Vagina (tissue), 2 donors: ENCODE results near the gene ABCG2. TPM values are rescaled to one million over a fixed set of nuclear protein-coding genes. Genes with fewer than 3 reads are reported as not detected.

Source experiments
- DNase-seq, 2 donors: peaks; one replicate each; pipeline ENCODE4 v3.0.0-alpha.2; 2017; ENCODE audit errors: extremely low spot score in 2 of 2
- H3K27ac ChIP-seq: fragments of 200-600 bp; sonication (generic); one replicate; pipeline ENCODE4 v1.5.1; 2019
- H3K27me3 ChIP-seq: fragments of 200-600 bp; sonication (generic); one replicate; pipeline ENCODE4 v1.5.1; 2019
- H3K36me3 ChIP-seq, 2 donors: fragments of 200-600 bp; sonication (generic); one replicate each; pipeline ENCODE4 v1.5.1; 2017 to 2019
- H3K4me1 ChIP-seq: fragments of 200-600 bp; sonication (generic); one replicate; pipeline ENCODE4 v1.5.1; 2019
- H3K4me3 ChIP-seq, 2 donors: fragments of 200-600 bp; sonication (generic); 1 replicate in 1 of 2; 2 replicates in 1 of 2; pipeline ENCODE4 v1.5.1; 2016 to 2019
- H3K9me3 ChIP-seq: fragments of 200-600 bp; sonication (generic); one replicate; pipeline ENCODE4 v1.5.1; 2019
- CTCF ChIP-seq, 3 experiments: fragments of 450-650 bp in 2 of 3; fragments of 200-600 bp in 1 of 3; sonication (generic) in 1 of 3; IDR thresholded peaks; one replicate each; pipeline ENCODE4 v1.5.1; 2017 to 2019; ENCODE audit warnings: antibody characterized with exemption in 3 of 3, mild to moderate bottlenecking in 2 of 3, moderate library complexity in 2 of 3
- POLR2A ChIP-seq, 2 donors: fragments of 450-650 bp; IDR thresholded peaks; one replicate each; pipeline ENCODE4 v1.6.1; 2017; ENCODE audit warnings: antibody characterized with exemption in 2 of 2, mild to moderate bottlenecking in 2 of 2, moderate library complexity in 2 of 2
- POLR2AphosphoS5 ChIP-seq, 2 donors: sonication (generic); formaldehyde crosslinking; IDR thresholded peaks; one replicate each; pipeline ENCODE4 v1.9.0; 2017; ENCODE audit warnings: antibody characterized with exemption in 2 of 2, mild to moderate bottlenecking in 2 of 2, low read depth in 1 of 2; ENCODE audit not compliant: insufficient read depth in 1 of 2
- intact Hi-C: fragments of 100-400 bp; cut with DNase I; formaldehyde crosslinking; loops from one replicate; pipeline ENCODE4 v1.15.1; 2023
- total RNA-seq: library from RNA; depleted of rRNA; stranded (reverse); fragments of >200 nt; gene quantifications from one replicate; pipeline ENCODE4 v1.2.3, GENCODE V29; 2016

The ABCG2 gene
- total RNA-seq, 1 donor from 2014 or later: 7.4 TPM

DNA sequence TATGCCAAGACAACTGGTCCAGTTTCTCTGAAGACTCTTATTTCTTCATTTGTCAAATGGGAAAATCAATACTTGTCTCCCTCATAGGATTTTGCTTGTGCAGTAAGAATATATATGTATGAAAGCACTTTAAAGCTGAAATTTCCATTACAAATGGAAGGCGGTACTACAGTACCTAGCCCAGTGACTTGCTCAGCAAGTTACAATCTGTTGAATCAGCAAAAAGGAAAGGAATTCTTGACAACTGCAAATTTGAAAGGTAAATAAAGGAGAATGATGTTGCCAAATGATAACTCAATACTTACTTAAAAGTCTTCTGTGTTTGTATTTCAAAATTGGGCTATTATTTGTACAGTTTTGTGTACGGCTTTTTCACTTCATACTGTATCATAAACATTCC, 79.9 kb downstream of the ABCG2 start:
- intact Hi-C loops: no loop called here
- peaks cover 4 to 33% of the 10 kb centered on the region in 2 donors for H3K36me3 ChIP-seq
- no peak for DNase-seq
- H3K4me1 ChIP-seq: no peaks in the 10 kb centered on the region
- H3K9me3 ChIP-seq: no peaks in the 10 kb centered on the region
- H3K27me3 ChIP-seq: no peaks in the 10 kb centered on the region
- no peak overlapping the region for H3K4me3 ChIP-seq
- TF ChIP-seq POLR2AphosphoS5 (IDR thresholded peaks at IDR 0.05; ENCODE audit: insufficient read depth in 1 of 2, low read depth in 1 of 2): no peak
- no peak for TF ChIP-seq POLR2A (IDR thresholded peaks at IDR 0.05)
- no peak overlapping the region for H3K27ac ChIP-seq

DNA sequence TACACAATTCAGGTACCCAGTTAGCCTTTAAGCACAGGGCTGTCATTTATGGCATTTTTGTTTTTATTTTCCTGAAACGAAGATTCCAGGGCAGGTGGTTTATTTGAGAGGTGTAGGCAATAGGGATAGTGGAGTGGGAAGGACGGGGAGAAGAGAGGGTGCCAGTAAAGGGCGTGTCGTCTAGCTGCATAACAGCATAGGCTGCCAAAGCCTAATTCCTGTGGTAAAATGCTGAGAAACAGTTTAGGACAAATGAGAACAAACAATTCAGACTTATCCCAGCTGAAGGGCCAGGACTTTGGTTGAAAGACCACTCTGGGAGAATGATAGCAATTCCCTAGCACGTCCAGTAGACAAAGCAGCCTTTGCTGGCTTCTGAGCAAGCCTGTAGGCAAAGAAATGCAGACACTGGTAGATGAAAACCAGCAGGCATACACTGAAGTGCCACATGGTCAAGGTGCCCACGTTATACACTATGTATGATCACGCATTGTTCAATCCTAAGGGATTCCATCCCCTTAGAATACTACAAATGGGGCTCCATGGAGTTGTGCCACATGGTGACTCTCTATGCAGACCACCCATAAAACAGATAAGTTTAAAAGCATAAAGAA, 80.4 kb downstream of the ABCG2 start:
- peaks cover 4 to 33% of the 10 kb centered on the region in 2 donors for H3K36me3 ChIP-seq
- H3K27me3 ChIP-seq: no peaks in the 10 kb centered on the region
- TF ChIP-seq POLR2A (IDR thresholded peaks at IDR 0.05) (no peak), POLR2AphosphoS5 (IDR thresholded peaks at IDR 0.05; ENCODE audit: insufficient read depth in 1 of 2, low read depth in 1 of 2) (no peak), CTCF (IDR thresholded peaks at IDR 0.05) (no peak)
- no peak overlapping the region for H3K27ac ChIP-seq
- no peaks in the 10 kb centered on the region for H3K9me3 ChIP-seq
- intact Hi-C loops: no loop called here
- H3K4me1 ChIP-seq: no peaks in the 10 kb centered on the region
- no peak overlapping the region for H3K4me3 ChIP-seq
- no peak for DNase-seq

DNA sequence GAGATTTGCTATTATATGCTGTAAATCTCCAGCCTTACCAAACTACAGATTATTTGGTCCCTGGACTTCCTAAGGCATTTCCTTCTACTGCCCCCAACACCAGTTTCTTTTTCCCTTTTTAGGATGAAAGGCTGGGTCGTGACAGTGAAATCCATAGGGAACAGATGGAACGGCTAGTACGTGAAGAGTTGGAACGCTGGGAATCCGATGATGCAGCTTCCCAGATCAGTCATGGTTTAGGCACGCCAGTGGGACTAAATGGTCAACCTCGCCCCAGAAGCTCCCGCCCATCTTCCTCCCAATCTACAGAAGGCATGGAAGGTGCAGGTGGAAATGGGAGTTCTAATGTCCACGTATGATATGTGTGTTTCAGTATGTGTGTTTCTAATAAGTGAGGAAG, 83.1 kb downstream of the ABCG2 start:
- peaks cover 4 to 57% of the 10 kb centered on the region in 2 donors for H3K36me3 ChIP-seq
- intact Hi-C loops: no loop called here

GRCh38 chr4:88070031-88070430, 88.4 kb downstream of the ABCG2 start:
- Histone ChIP-seq H3K9me3 (no peaks in the 10 kb centered on the region), H3K4me1 (no peaks in the 10 kb centered on the region), H3K27me3 (no peaks in the 10 kb centered on the region), H3K4me3 (no peak overlapping the region), H3K36me3 (peaks cover 0 to 80% of the 10 kb centered on the region in 2 donors), H3K27ac (no peak overlapping the region)
- intact Hi-C loops: no loop called here
- no peak for DNase-seq
- TF ChIP-seq CTCF (IDR thresholded peaks at IDR 0.05) (no peak), POLR2AphosphoS5 (IDR thresholded peaks at IDR 0.05; ENCODE audit: insufficient read depth in 1 of 2, low read depth in 1 of 2) (no peak), POLR2A (IDR thresholded peaks at IDR 0.05) (no peak)

More for the DNA sequence above, 83.1 kb downstream of the ABCG2 start:
- Histone ChIP-seq H3K27me3 (no peaks in the 10 kb centered on the region), H3K4me3 (no peak overlapping the region), H3K27ac (no peak overlapping the region), H3K4me1 (no peaks in the 10 kb centered on the region), H3K9me3 (no peaks in the 10 kb centered on the region)
- TF ChIP-seq POLR2AphosphoS5 (IDR thresholded peaks at IDR 0.05; ENCODE audit: insufficient read depth in 1 of 2, low read depth in 1 of 2) (no peak), CTCF (IDR thresholded peaks at IDR 0.05) (no peak), POLR2A (IDR thresholded peaks at IDR 0.05) (no peak)
- DNase-seq: no peak

GRCh38 chr4:88064410-88064809, 94.0 kb downstream of the ABCG2 start:
- Histone ChIP-seq H3K27ac (no peak overlapping the region), H3K27me3 (no peaks in the 10 kb centered on the region), H3K4me3 (no peak overlapping the region), H3K9me3 (no peaks in the 10 kb centered on the region), H3K4me1 (no peaks in the 10 kb centered on the region), H3K36me3 (peaks cover 0 to 52% of the 10 kb centered on the region in 2 donors)
- intact Hi-C loops: no loop called here
- no peak for TF ChIP-seq CTCF (IDR thresholded peaks at IDR 0.05)
- TF ChIP-seq POLR2AphosphoS5 (IDR thresholded peaks at IDR 0.05; ENCODE audit: insufficient read depth in 1 of 2, low read depth in 1 of 2): no peak
- no peak for TF ChIP-seq POLR2A (IDR thresholded peaks at IDR 0.05)
- DNase-seq: no peak
